HL-60/S4 treated with phorbol 12-myristate 13-acetate at 8.2 ng/mL for 4 days and 3 days (cell line): ENCODE data around the gene DNM1.

Experiments
- in situ Hi-C: fragments of 300-500 bp; cut with MboI; formaldehyde crosslinking; loops from 2 replicates; pipeline ENCODE4 v1.15.0; 2022; ENCODE audit warnings: low sequenced_read_pairs

The DNM1 gene

GRCh38 chr9:128249908-128250838 is 47.0 kb downstream of the DNM1 start:
- in situ Hi-C loops, result no loop called here

GRCh38 chr9:128250839-128251731 is 47.9 kb downstream of the DNM1 start:
- in situ Hi-C loops, result no loop called here

GRCh38 chr9:128251732-128252100 is 48.5 kb downstream of the DNM1 start:
- in situ Hi-C loops, result no loop called here

- in situ Hi-C loops, result no loop called here
These were observed 49.3 kb downstream of the DNM1 start for GRCh38 chr9:128252317-128253139.

- in situ Hi-C loops, result no loop called here
These were observed 50.2 kb downstream of the DNM1 start for GRCh38 chr9:128253140-128253990.

GRCh38 chr9:128253991-128254346 is 50.8 kb downstream of the DNM1 start:
- in situ Hi-C loops, result no loop called here

GRCh38 chr9:128254362-128254761 is 51.2 kb downstream of the DNM1 start:
- in situ Hi-C loops, result no loop called here

DNA sequence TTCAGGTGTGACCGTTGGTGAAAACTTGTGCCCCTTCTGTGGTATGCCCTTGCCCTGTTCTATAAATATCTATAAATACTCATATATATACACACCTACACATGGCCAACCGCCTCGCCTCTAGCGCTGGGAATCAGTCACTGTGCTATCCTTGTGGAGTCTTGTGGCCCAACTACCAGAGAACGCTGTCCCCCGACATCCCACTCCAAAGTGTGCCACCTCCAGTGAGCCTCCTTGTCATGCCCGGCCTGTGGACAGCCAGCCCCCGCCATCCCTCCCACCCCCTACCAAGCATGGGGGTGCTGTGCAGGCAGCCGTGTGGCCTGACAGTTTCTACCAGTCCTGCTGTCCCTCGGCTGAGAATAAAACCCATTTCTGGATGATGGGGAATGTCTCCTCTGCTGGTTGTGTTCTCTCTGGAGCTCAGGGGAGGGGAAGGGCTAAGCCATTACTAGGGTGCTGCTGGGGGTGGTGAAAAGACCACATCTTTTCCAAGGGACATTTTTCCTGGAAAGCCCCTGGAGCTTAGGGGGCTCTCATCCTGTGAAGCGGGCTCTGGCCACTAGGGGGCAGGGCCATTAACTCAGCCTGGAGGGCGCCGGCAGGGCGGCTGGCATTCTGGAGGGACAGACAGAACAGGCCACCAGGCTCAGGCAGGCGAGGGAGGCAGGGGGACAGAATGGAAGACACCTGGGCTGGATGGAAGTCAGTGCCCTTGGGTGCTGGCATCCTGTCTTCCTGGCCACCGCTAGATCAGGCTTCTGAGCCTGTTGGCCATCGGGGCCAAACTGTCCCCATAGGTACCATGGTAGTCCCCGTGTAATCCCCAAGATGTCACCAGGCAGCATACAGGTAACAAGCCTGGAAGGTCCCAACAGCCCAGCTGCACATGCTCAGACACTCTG is 51.9 kb downstream of the DNM1 start:
- in situ Hi-C loops, result no loop called here

GRCh38 chr9:128257086-128257825 is 54.1 kb downstream of the DNM1 start:
- in situ Hi-C loops, result no loop called here

GRCh38 chr9:128257907-128258306 is 54.7 kb downstream of the DNM1 start:
- in situ Hi-C loops, result no loop called here

GRCh38 chr9:128258326-128258725 is 55.1 kb downstream of the DNM1 start:
- in situ Hi-C loops, result no loop called here

GRCh38 chr9:128259156-128259555 is 56.0 kb downstream of the DNM1 start:
- in situ Hi-C loops, result no loop called here

GRCh38 chr9:128260340-128260739 is 57.2 kb downstream of the DNM1 start:
- in situ Hi-C loops, result no loop called here

DNA sequence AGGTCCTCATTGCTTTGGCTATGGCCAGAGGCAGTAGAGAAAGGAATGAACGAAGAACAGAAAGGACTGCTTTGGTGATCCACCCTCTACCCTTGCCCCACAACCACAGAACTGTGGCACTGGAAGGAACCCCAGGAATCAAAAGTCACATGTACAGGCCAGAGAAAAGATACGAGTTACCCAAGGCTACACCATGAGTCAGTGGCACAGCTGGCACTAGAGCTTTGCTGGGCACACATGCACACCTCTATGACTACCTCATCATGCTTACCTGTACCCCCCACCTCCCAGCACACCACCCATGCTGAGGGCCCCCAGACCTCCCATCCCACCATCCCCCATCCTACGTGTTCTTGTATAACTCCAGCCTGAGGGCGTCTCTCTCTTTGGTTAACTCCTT is 59.5 kb downstream of the DNM1 start:
- in situ Hi-C loops, result no loop called here

DNA sequence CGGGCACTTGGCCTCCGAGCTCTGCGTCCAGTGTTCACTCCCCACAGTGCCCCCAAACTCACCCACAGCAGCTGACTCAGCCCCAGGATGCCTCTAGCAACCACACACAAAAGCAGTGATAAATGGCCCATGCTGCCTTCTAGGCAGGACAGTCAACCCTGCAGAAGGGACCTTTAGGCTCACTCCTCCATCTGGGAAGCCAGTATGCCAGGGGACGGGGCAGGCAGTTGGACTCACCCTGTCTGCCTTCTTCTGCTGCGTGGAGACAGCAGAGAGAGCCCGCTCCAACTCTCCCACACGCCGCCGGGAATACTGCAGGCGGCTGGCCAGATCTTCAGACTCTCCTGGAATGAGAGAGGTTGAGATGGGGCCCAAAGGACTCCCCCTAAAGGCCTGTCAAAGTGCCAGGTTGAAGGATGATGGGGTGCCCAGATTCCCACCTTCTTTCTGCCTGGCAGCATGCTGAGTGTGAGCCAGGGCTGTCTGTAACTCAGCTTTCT is 62.2 kb downstream of the DNM1 start:
- in situ Hi-C loops, result no loop called here

GRCh38 chr9:128266868-128267590 is 63.9 kb downstream of the DNM1 start:
- in situ Hi-C loops, result no loop called here

GRCh38 chr9:128271112-128271511 is 67.9 kb downstream of the DNM1 start:
- in situ Hi-C loops, result no loop called here

DNA sequence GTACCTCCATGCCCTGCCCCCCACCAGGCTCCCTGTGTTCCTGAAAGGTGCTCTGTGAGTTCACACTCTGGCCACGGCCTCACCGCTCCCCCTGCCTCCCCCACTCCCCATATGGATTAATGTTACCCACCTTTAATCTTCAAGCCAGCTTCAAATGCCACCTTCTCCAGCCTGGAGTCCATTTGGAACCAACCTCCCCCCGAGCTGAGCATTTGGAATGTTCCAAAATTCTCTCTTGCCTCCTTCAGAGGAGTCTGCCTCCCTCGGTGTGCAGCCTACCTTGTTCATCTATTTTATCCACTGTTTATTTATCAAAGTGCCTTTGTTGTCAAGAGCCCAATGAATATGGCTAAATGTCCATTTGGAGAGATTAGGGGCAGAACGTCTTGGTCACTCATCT is 68.3 kb downstream of the DNM1 start:
- in situ Hi-C loops, result no loop called here
